LNCAP (cell line): ENCODE measurements around the gene GFPT2.

Source experiments
- CTCF ChIP-seq: fragments of 450-650 bp; IDR thresholded peaks from 2 replicates; pipeline ENCODE4 v1.5.1; 2017; ENCODE audit warnings: mild to moderate bottlenecking

Gene GFPT2

GRCh38 chr5:180381428-180381827 lies 28.3 kb upstream of the GFPT2 start:
- TF ChIP-seq CTCF, result no peak

GRCh38 chr5:180380856-180381255 lies 27.7 kb upstream of the GFPT2 start:
- TF ChIP-seq CTCF, result no peak

DNA sequence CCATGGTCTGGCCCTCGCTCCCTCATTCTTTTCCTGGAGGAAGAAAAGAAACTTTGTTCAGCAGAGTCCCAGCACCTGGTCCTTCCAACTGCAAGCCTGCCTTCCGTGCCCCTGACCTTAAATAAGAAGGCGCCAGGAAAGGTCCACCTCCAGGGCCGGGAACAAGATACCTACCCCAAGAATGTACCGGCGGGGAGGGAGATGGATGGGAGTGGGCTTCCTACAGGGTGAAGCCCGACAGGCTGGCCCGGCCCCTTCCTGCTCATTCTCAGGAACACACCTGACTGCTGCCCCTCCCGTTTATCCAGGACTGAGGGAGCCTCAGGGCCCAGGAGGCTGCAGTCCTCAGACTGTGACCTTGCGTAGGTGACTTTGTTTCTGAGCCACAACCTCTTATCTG lies 27.3 kb upstream of the GFPT2 start:
- TF ChIP-seq CTCF, result no peak

- TF ChIP-seq CTCF, result no peak
Observed at GRCh38 chr5:180379355-180380070, 26.4 kb upstream of the GFPT2 start.

- no peak for TF ChIP-seq CTCF
Observed at GRCh38 chr5:180378438-180379344, 25.6 kb upstream of the GFPT2 start.

GRCh38 chr5:180377556-180378197 lies 24.5 kb upstream of the GFPT2 start:
- TF ChIP-seq CTCF, result no peak

- no peak for TF ChIP-seq CTCF
Observed at GRCh38 chr5:180376511-180376910, 23.4 kb upstream of the GFPT2 start.
